Breast epithelium (tissue), 4 donors: ENCODE data around the gene PRICKLE4. TPM values are rescaled to one million over a fixed set of nuclear protein-coding genes. Genes with fewer than 3 reads are reported as not detected.

ENCODE experiments used
- DNase-seq, 2 donors: peaks; one replicate each; pipeline ENCODE4 v3.0.0-alpha.2; 2019; ENCODE audit warnings: low spot score in 2 of 2
- H3K27ac ChIP-seq, 2 donors: fragments of 200-600 bp; sonication (generic) in 1 of 2; one replicate each; pipeline ENCODE4 v1.5.1; 2016 to 2019; ENCODE audit warnings: mild to moderate bottlenecking in 1 of 2
- H3K27me3 ChIP-seq, 2 donors: fragments of 200-600 bp; sonication (generic) in 1 of 2; one replicate each; pipeline versions ENCODE4 v1.5.1 to v1.6.0; 2017 to 2019; ENCODE audit warnings: control low read depth in 1 of 2, mild to moderate bottlenecking in 1 of 2
- H3K36me3 ChIP-seq: fragments of 200-600 bp; one replicate; pipeline ENCODE4 v1.5.1; 2019
- H3K4me1 ChIP-seq, 2 donors: fragments of 200-600 bp; sonication (generic); one replicate each; pipeline ENCODE4 v1.5.1; 2016 to 2019; ENCODE audit warnings: control low read depth in 1 of 2
- H3K4me3 ChIP-seq, 3 donors: fragments of 200-600 bp; sonication (generic); 1 replicate in 2 of 3; 2 replicates in 1 of 3; pipeline ENCODE4 v1.5.1; 2016 to 2019; ENCODE audit warnings: mild to moderate bottlenecking in 3 of 3, moderate library complexity in 2 of 3
- H3K9me3 ChIP-seq, 2 donors: fragments of 200-600 bp; sonication (generic) in 1 of 2; one replicate each; pipeline ENCODE4 v1.5.1; 2016 to 2019; ENCODE audit warnings: control low read depth in 1 of 2
- CTCF ChIP-seq, 3 donors: fragments of 450-650 bp; IDR thresholded peaks; one replicate each; pipeline ENCODE4 v1.5.1; 2016 to 2017; ENCODE audit warnings: antibody characterized with exemption in 3 of 3, mild to moderate bottlenecking in 3 of 3, moderate library complexity in 3 of 3
- POLR2A ChIP-seq: fragments of 450-650 bp; IDR thresholded peaks from one replicate; pipeline ENCODE4 v1.6.1; 2016; ENCODE audit warnings: antibody characterized with exemption, mild to moderate bottlenecking, moderate library complexity
- POLR2AphosphoS5 ChIP-seq, 3 donors: sonication (generic); formaldehyde crosslinking; IDR thresholded peaks; one replicate each; pipeline ENCODE4 v1.6.1; 2017; ENCODE audit warnings: antibody characterized with exemption in 3 of 3
- intact Hi-C: fragments of 100-400 bp; cut with DNase I; formaldehyde crosslinking; loops from one replicate; pipeline ENCODE4 v1.15.1; 2023; ENCODE audit warnings: low total_unique reads
- total RNA-seq, 3 donors: library from RNA; depleted of rRNA; stranded (reverse); fragments of >200 nt; gene quantifications; one replicate each; pipeline ENCODE4 v1.1.0, GENCODE V29; 2016

Gene PRICKLE4
- total RNA-seq, 3 donors from 2014 or later, result 0.80 to 5.3 (median 3.3) TPM

GRCh38 chr6:41821266-41821665 is 40.7 kb downstream of the PRICKLE4 start:
- TF ChIP-seq POLR2AphosphoS5 (IDR thresholded peaks at IDR 0.05) (no peak), CTCF (IDR thresholded peaks at IDR 0.05) (no peak), POLR2A (no peak)
- Histone ChIP-seq H3K9me3 (no peaks in the 10 kb centered on the region), H3K27me3 (no peaks in the 10 kb centered on the region), H3K4me3 (no peak overlapping the region), H3K27ac (no peak overlapping the region), H3K36me3 (no peaks in the 10 kb centered on the region), H3K4me1 (no peaks in the 10 kb centered on the region)
- DNase-seq, result no peak
- intact Hi-C loops, result no loop called here

GRCh38 chr6:41822021-41822420 is 41.4 kb downstream of the PRICKLE4 start:
- no peak for TF ChIP-seq CTCF (IDR thresholded peaks at IDR 0.05)
- no peak for TF ChIP-seq POLR2A
- TF ChIP-seq POLR2AphosphoS5 (IDR thresholded peaks at IDR 0.05), result no peak
- no peak for DNase-seq
- intact Hi-C loops, result no loop called here

GRCh38 chr6:41823178-41823577 is 42.6 kb downstream of the PRICKLE4 start:
- H3K4me3 ChIP-seq, result no peak overlapping the region
- H3K9me3 ChIP-seq, result no peaks in the 10 kb centered on the region
- no peak overlapping the region for H3K27ac ChIP-seq
- no peak for TF ChIP-seq POLR2AphosphoS5 (IDR thresholded peaks at IDR 0.05)
- TF ChIP-seq POLR2A, result no peak
- no peak for TF ChIP-seq CTCF (IDR thresholded peaks at IDR 0.05)
- intact Hi-C loops, result no loop called here
- H3K27me3 ChIP-seq, result no peaks in the 10 kb centered on the region
- H3K4me1 ChIP-seq, result no peaks in the 10 kb centered on the region
- H3K36me3 ChIP-seq, result no peaks in the 10 kb centered on the region
- DNase-seq, result no peak

More at GRCh38 chr6:41822021-41822420, 41.4 kb downstream of the PRICKLE4 start:
- no peaks in the 10 kb centered on the region for H3K4me1 ChIP-seq
- H3K9me3 ChIP-seq, result no peaks in the 10 kb centered on the region
- no peaks in the 10 kb centered on the region for H3K27me3 ChIP-seq
- no peaks in the 10 kb centered on the region for H3K36me3 ChIP-seq
- no peak overlapping the region for H3K4me3 ChIP-seq
- H3K27ac ChIP-seq, result no peak overlapping the region

- TF ChIP-seq POLR2A (no peak), POLR2AphosphoS5 (IDR thresholded peaks at IDR 0.05) (no peak), CTCF (IDR thresholded peaks at IDR 0.05) (no peak)
- no peaks in the 10 kb centered on the region for H3K36me3 ChIP-seq
- intact Hi-C loops, result no loop called here
- H3K27ac ChIP-seq, result peak overlapping the region; percentile 35 to 40
- no peak overlapping the region for H3K4me3 ChIP-seq
- no peaks in the 10 kb centered on the region for H3K27me3 ChIP-seq
- DNase-seq, result no peak
- H3K4me1 ChIP-seq, result no peaks in the 10 kb centered on the region
- H3K9me3 ChIP-seq, result no peaks in the 10 kb centered on the region
Measured at GRCh38 chr6:41824571-41825569, 44.3 kb downstream of the PRICKLE4 start.

GRCh38 chr6:41826343-41827022 is 45.9 kb downstream of the PRICKLE4 start:
- TF ChIP-seq POLR2A (no peak), POLR2AphosphoS5 (IDR thresholded peaks at IDR 0.05) (no peak), CTCF (IDR thresholded peaks at IDR 0.05) (no peak)
- Histone ChIP-seq H3K27me3 (no peaks in the 10 kb centered on the region), H3K9me3 (no peaks in the 10 kb centered on the region), H3K4me1 (no peaks in the 10 kb centered on the region), H3K27ac (no peak overlapping the region), H3K4me3 (no peak overlapping the region), H3K36me3 (no peaks in the 10 kb centered on the region)
- DNase-seq, result no peak
- intact Hi-C loops, result no loop called here
